OCI-LY7 (cell line): ENCODE data around the gene GLIPR1.

Experiments used
- CTCF ChIP-seq: fragments of 200-600 bp; sonication (generic); conservative IDR thresholded peaks from 2 replicates; pipeline ENCODE4 v1.5.1; 2014; ENCODE audit warnings: mild to moderate bottlenecking, antibody characterized with exemption, low read length, moderate library complexity, mixed read lengths
- EZH2phosphoT487 ChIP-seq: fragments of 200-600 bp; sonication (generic); IDR thresholded peaks from 2 replicates; pipeline ENCODE4 v1.6.1; 2018; ENCODE audit warnings: low read depth, borderline replicate concordance, mild to moderate bottlenecking, mixed run types, antibody characterized with exemption, low read length, moderate library complexity, mixed read lengths

GRCh38 chr12:75438059-75438754 lies 42.3 kb upstream of the GLIPR1 start:
- TF ChIP-seq CTCF, result no peak
- TF ChIP-seq EZH2phosphoT487, result no peak
